Fibroblast of the aortic adventitia (primary cell): Measurements from ENCODE around the gene CREB3L4. TPM values are rescaled to one million over a fixed set of nuclear protein-coding genes. Genes with fewer than 3 reads are reported as not detected.
A peak's percentile ranks its signal among the peaks of the same experiment; 100 is the strongest.
"Not testable (repeated sequence)": the region's sequence is repeated elsewhere in the genome, so short reads cannot be mapped to it uniquely, and the experiment has no call there.

Experiments used
- DNase-seq: peaks from one replicate; pipeline ENCODE4 v3.0.0-alpha.2; 2010; ENCODE audit warnings: low read depth
- H3K4me3 ChIP-seq: 2 replicates; pipeline ENCODE4 v1.5.1; 2011; ENCODE audit warnings: low read depth, mild to moderate bottlenecking, control low read depth, low read length, moderate library complexity
- CTCF ChIP-seq: IDR thresholded peaks from 2 replicates; pipeline ENCODE4 v1.5.1; 2011; ENCODE audit warnings: mild to moderate bottlenecking, low read length, control low read depth, inconsistent platforms; ENCODE audit not compliant: insufficient read depth
- total RNA-seq: library from RNA; depleted of rRNA; stranded (reverse); fragments of >200 nt; gene quantifications from 2 replicates; pipeline ENCODE4 v1.2.3, GENCODE V29; 2012; ENCODE audit warnings: low replicate concordance

CREB3L4 gene
- total RNA-seq, 1 donor: 5.9 TPM

GRCh38 chr1:153987621-153988020 is 19.9 kb downstream of the CREB3L4 start:
- no peak for TF ChIP-seq CTCF
- H3K4me3 ChIP-seq: no peak overlapping the region
- no peak for DNase-seq

- peak; percentile 99 for DNase-seq
- no peak for TF ChIP-seq CTCF
- H3K4me3 ChIP-seq: peak within 1 kb of the TSS; percentile 90
These were observed 22.9 kb downstream of the CREB3L4 start, which contains the start of gene RPS27 for GRCh38 chr1:153990468-153991150. Gene RPS27 (plus strand): TSS chr1:153990762. CDS start chr1:153990797, 35 bp downstream.

GRCh38 chr1:153991151-153991630 is 23.5 kb downstream of the CREB3L4 start:
- peak overlapping the region; percentile 90 for H3K4me3 ChIP-seq
- no peak for TF ChIP-seq CTCF
- no peak for DNase-seq

GRCh38 chr1:153991806-153992205 is 24.1 kb downstream of the CREB3L4 start:
- TF ChIP-seq CTCF: no peak
- H3K4me3 ChIP-seq: peak overlapping the region; percentile 90
- DNase-seq: no peak

GRCh38 chr1:153995202-153995601 is 27.5 kb downstream of the CREB3L4 start:
- H3K4me3 ChIP-seq: no peak overlapping the region
- DNase-seq: no peak
- TF ChIP-seq CTCF: no peak

GRCh38 chr1:153995640-153996039 is 27.9 kb downstream of the CREB3L4 start:
- no peak for DNase-seq
- no peak overlapping the region for H3K4me3 ChIP-seq
- no peak for TF ChIP-seq CTCF

- DNase-seq, H3K4me3 ChIP-seq: not testable (repeated sequence)
These were observed 29.2 kb downstream of the CREB3L4 start for GRCh38 chr1:153996882-153997281.
